Measurements from ENCODE around the gene PDE2A. TPM values are rescaled to one million over a fixed set of nuclear protein-coding genes. Genes with fewer than 3 reads are reported as not detected.

The PDE2A gene
- total and polyA plus RNA-seq, 2 of the 4 experiments (the other 2 are of a cell fraction): 0.02 TPM; not detected in 1

DNA sequence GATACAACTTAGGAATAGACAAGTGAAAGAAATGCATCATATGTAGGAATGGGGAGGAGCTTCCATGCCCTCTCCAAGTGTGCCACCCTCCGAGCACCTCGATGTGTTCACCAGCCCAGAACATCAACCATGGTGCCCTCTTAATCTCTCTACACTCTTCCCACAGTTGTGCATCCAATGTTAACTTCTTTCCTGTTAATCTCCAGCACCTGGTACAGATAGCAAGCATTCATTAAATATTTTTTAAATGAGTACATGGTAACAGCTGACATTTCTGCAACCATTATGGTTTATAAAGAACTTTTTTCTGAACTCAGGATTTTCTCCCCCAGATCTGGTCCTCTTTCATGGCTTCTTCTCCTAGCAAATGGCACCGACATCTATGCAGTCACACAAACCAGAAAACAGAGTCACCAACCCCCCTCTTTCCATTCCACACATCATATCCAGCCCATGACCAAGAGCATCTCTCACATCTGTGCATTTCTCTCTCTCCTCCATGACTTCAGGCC lies 121.8 kb downstream of the PDE2A start:
- CTCF ChIA-PET: no interaction called here
- H4K20me1 ChIP-seq (ENCODE audit: insufficient read depth, low read length): no peaks in the 10 kb centered on the region
- no peak overlapping the region for H2BK120ac ChIP-seq (ENCODE audit: low read depth, low read length)
- no peak overlapping the region for H3K9ac ChIP-seq (ENCODE audit: low read depth, low read length)
- H3K4ac ChIP-seq (ENCODE audit: low read depth, low read length): no peak overlapping the region
- no peak for TF ChIP-seq CTCF (conservative IDR thresholded peaks at IDR 0.05; ENCODE audit: low read depth, low read length)
- H3K4me3 ChIP-seq (ENCODE audit: insufficient read depth, low read depth, low read length): no peak overlapping the region
- H2AFZ ChIP-seq (replicated peaks; ENCODE audit: low read length, poor library complexity): no peak overlapping the region
- intact Hi-C loops (cut with micrococcal nuclease): no loop called here
- BruUV-seq (replicated peaks): no TSS peak
- H3K4me1 ChIP-seq (ENCODE audit: control insufficient read depth, insufficient read depth, low read length): no peaks in the 10 kb centered on the region
- no peak overlapping the region for H4K5ac ChIP-seq (ENCODE audit: low read depth, low read length)
- no peak overlapping the region for H3K18ac ChIP-seq (ENCODE audit: low read depth, low read length)
- no peak overlapping the region for H3K27ac ChIP-seq (ENCODE audit: insufficient read depth, low read length)
- DNase-seq: no peak
- POLR2A ChIA-PET (ENCODE audit: unreplicated experiment): no interaction called here
- H3K56ac ChIP-seq (ENCODE audit: extremely low read depth, insufficient read depth, low read length): no peak overlapping the region
- no peaks in the 10 kb centered on the region for H3K36me3 ChIP-seq (ENCODE audit: control insufficient read depth, insufficient read depth, low read length)
- no peak overlapping the region for H4K8ac ChIP-seq (ENCODE audit: low read depth in 2 of 2, low read length in 2 of 2)
- no peak overlapping the region for H3K4me2 ChIP-seq (ENCODE audit: low read depth, low read length)
- no peak overlapping the region for H3K23ac ChIP-seq (ENCODE audit: low read depth, low read length)
- H3K9me3 ChIP-seq (ENCODE audit: control insufficient read depth, insufficient read depth, low read length): no peaks in the 10 kb centered on the region
- peaks cover 38% of the 10 kb centered on the region for H3K27me3 ChIP-seq (ENCODE audit: control insufficient read depth, insufficient read depth, low read length)
- in situ Hi-C loops (cut with MboI; ENCODE audit: low sequenced_read_pairs): no loop called here
- H2AK5ac ChIP-seq (ENCODE audit: low read depth, low read length): no peak overlapping the region
- dilution Hi-C loops (cut with HindIII; ENCODE audit: low sequenced_read_pairs, unreplicated experiment): no loop called here
- H3K14ac ChIP-seq (replicated peaks; ENCODE audit: low read depth, low read length): no peak overlapping the region
- no peak overlapping the region for H2BK20ac ChIP-seq (ENCODE audit: low read depth, low read length)
- 63% methylated on average over 1 of the region's 3 CpGs; no CpG with 5 or more reads in 1 of the 2 experiments for WGBS, 2 experiments (ENCODE audit: extremely low coverage in 2 of 2, insufficient read length in 1 of 2)
- H2AK9ac ChIP-seq (replicated peaks; ENCODE audit: low read depth, low read length, poor library complexity): no peak overlapping the region
- no peak overlapping the region for H2BK15ac ChIP-seq (ENCODE audit: low read depth, low read length)
- no peaks in the 10 kb centered on the region for H3K79me1 ChIP-seq (ENCODE audit: low read depth in 1 of 2, low read length in 2 of 2)
- no peak overlapping the region for H4K91ac ChIP-seq (ENCODE audit: insufficient read depth, low read depth, low read length)
- no peak for ATAC-seq (ENCODE audit: low read depth)
- no peaks in the 10 kb centered on the region; the same call in 1 of the 2 replicates for H3K9me1 ChIP-seq (ENCODE audit: insufficient read depth, low read length)
- H2BK5ac ChIP-seq (ENCODE audit: low read depth, low read length, poor library complexity, severe bottlenecking): no peak overlapping the region

Measured in IMR-90 (cell line).